ENCODE measurements around the gene B9D1.

Gene B9D1

DNA sequence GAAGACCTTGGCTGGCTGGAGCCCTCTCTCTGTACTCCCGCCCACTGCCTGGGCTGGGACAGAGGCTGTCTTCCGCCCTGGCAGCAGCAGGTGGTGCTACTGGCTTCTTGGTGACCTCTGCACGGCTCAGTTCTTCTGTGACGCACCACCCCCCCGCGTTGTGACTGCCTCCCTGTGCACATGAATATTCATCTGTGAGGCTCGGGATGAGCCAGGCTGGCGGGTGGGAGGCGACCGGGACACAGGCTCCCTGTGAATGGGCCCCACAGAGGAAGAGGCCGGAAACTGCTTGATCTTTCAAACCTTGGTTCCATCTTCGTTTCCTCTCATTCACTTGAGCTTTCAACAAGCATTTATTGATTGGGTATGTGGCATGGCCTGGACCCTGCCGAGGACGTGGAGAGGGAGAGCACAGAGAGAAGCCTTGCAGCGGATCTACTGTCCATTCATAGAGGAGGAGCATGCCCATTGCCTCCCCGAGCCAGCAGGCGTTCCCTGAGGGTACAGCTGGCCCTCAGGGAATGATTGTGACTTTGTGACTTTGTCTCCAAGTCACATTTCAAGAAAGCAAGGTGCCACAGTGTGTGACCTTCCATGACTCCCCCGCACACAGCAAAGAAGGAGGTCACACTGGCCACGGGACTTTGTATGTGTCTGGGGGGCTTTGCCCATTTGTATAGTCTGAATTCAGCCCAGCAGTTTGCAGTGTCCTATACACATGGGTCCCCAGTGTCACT is 45.0 kb downstream of the B9D1 start:
- no peak for DNase-seq

DNA sequence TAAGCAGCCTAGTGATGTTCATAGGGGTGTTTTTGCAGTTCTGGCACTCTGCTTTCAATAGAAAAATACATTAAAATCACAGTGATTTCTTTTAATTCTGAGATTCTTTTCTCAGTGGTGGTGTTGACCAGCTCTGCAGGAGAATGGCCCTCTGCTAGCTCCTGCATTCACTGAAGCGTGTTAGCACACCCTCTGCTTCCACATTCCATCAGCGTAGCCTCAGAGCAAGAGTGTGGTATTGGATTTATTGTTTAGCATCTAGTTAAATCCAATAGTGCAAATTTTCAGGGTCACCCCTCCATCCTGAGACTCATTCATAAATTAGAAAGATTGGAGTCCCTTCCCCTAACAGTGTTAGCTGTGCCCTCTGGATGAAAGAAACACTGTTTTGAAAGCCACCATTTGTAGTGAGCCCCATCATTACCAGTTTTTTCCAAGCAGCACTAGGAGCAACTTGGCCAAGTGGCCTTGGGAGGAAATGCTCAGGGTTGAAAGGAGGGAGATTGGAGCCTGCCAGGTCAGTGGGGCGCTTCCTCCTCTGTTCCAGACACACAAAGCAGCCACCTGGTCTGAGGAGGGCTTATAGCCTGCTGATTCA is 45.7 kb downstream of the B9D1 start:
- no peak for DNase-seq

DNA sequence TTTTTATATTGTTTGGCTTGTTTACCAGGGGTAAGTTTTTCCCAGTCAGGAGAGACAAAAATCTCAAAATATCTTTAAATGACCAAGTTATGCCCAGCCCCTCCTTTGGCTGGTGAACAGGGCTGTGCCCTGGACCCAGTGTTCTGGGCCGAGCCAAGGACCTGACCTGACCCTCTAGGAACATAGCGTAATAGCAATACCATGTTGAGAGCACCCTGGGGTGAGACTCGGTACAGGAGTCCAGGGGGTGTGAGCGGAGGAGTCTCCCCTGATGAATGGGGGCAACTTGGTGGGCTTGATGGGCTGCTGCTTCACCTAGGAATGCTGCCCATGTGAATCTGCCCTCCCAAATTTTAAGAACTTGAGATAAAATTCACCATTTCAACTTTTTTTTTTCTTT is 47.4 kb downstream of the B9D1 start:
- no peak for DNase-seq

DNA sequence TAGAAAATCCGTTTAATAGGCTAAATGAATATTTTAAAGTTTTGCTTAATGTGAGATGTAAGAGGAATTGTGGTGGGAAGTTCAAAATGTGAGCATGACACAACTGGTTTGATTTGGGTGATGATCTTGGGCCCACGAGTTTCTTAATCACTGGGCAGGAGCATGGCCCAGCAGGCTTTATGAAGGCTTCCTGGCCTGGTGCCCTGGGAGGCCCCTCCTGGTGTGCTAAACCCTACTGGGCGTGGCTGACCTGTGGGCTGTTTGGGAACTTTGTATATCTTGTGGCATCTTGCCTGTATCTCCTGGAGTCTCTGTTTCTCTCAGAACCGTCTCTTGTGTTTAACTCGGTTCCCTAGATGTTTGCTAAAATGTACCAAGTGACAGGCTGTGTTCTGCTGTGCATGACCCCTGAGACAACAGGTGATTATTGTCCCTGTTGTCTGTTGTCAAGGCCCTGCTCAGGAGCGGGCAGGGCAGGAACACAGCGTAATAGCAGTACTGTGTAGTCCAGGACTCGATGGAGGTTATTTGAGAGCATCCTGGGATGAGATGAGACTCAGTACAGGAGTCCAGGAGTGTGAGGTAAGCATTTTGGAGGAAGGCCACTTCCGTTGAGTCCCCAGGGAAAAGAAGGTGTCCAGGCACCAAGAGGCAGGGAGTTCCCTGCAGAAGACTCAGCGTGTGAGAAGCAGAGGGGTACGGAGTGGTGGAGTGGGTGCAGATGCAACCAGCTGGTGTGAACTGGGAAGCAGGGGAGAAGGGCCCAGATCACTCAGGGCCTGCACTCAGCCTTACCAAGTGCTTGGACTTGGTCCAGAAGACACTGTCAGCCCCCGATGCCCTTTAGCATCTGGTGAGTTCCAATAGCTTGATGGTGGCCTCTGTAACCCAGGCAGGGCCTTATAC is 48.5 kb downstream of the B9D1 start:
- no peak for DNase-seq

DNA sequence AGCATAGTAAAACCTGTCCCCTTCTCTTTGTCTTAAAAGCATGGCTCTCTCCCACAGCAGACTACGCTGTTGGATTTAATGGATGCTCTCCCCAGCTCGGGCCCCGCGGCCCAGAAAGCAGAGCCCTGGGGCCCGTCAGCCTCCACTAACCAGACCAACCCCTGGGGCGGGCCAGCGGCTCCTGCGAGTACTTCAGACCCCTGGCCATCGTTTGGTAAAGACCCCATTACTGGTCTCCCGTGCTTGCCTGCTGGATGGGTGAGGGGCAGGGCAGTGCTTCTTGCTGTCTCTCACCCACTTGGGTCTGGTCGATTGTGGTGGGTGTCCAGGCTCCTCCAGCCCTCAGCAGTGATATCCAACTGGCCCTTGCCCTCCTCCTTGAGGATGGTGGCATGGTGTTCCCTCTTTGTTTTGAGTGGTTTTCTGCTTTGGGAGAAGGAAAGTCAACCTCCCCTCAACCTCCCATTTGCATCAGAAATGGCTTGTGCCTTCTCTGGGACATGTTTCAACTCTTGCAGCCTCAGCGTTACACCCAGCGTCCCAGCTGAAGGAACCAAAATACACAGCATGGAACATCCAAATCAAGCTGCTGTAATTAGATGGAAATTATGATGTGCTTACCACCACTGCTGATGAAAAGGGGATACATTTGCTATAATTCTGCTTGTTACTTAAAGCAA is 49.3 kb downstream of the B9D1 start:
- no peak for DNase-seq

DNA sequence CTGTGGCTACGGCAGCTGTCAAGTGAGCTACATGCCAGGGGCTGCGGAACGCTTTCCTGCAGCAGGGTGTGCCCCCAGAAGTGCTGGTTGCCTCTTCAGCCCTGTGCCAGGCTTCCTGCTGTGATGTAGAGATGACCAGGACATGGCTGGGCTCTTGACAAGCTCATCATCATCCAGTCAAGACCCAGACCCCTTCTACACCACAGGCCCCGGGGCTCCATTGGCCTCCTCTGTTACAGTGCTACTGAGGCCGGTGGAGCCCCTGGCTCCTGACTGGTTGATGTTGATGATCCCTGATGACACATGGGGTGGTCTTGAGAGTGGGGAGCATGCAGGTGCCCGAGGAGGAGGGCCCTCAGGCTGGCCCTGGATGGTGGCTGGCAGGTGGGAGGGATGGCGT is 50.1 kb downstream of the B9D1 start:
- no peak for DNase-seq

DNA sequence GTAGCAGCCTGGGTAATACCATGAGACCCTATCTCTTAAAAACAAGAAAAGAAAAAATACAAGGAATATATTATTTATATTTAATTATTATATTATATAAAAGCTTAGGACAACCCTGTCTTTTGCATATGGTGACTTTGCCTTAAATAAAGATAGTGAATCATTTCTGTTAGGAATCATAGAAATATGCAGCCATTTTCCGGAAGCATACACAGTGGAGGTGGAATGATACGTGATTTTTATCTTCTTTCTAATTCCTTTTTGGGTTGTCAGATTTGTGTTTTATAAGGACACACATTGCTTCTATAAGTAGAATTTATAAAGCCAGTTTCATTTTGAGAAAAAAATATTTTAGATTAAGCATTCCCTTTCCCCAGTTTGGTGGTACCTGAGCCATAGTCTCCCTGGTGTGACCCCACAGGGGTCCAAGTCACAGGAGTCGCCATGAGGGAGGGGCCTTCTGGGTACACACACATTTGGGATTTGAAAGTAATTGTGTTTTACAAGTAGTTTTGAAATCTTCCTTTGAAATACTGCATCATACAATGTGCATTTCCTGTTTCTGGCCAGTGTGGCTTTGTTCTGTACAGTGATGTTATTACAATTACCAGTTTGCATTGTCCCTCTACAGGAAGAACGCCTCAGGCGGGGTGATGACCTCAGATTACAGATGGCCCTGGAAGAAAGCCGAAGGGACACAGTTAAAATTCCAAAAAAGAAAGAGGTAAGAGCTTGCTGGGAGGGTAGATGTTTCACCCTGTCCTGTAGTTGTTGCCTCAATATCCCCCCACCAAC is 50.9 kb downstream of the B9D1 start:
- no peak for DNase-seq

DNA sequence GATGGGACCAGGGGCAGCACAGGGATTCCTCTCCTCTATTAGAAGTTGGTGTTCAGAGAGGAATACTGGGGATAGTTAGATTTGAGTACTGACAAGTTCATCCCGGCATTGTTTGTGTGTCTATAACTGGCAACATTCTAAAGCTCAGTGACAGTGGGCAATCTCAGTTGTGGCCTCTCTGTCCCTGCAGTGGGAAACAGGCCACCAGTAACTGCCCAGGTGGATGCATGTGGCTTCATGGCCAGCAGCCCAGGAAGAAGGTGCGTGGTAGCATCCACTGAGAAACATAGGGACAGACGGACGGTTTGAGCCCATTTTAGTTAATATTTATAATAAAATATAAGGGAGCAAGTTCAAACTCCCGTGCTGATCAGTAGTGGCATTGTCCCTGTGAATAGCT is 51.5 kb downstream of the B9D1 start:
- DNase-seq: no peak

DNA sequence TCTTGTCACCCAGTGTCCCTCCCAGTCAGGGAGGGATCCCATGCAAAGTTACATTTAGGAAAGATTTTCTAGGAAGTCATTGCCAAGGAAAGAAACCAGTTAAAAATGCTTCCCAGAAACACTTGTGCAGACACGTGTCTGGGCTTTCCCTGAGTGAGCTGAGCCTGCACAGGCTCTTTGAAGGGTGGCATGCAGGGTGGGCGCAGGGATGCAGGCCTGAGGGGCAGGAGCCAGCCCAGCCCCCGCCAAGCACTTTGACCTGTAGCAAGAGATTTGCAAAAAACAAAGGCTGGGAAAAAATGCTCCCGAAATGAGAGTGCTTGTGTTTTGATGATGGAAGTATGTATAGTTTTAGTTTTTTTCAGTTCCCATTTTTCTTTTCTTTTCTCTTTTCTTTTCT is 52.4 kb downstream of the B9D1 start:
- no peak for DNase-seq

DNA sequence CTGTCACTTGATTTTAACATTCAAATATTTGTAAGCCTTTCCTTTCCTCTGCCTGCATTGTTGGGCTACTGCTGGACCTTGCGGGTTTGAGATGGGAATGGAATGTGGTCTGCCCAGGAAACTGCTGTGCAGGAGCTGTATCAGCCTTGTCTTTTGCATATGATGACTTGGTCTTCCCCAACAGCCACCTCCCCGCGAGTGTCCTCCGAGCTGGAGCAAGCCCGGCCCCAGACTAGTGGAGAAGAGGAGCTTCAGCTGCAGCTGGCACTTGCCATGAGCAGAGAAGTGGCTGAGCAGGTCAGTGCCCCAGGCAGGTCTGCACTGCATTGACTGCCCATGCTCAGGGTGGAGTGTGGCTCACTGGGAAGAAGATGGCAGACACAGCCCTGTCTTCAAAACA is 52.8 kb downstream of the B9D1 start:
- DNase-seq: no peak

DNA sequence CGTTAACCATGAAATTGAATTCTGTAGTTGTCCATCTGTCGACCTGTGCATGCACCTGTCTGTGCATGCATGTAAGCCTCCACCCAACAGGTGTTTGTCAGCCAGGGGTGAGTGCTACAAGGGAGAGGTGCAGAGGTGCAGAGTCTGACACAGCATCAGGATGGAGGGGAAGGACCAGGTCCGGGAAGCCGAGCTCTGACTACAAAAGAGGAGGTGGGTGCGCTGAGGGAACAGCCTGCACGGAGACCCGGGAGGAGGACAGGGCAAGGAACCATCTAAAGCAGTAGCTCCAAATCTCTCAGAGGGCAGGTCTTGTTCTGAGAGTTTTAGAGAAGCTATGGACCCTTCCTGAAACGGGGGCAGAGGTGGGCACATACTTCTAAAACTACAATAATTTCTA is 54.1 kb downstream of the B9D1 start:
- no peak for DNase-seq

DNA sequence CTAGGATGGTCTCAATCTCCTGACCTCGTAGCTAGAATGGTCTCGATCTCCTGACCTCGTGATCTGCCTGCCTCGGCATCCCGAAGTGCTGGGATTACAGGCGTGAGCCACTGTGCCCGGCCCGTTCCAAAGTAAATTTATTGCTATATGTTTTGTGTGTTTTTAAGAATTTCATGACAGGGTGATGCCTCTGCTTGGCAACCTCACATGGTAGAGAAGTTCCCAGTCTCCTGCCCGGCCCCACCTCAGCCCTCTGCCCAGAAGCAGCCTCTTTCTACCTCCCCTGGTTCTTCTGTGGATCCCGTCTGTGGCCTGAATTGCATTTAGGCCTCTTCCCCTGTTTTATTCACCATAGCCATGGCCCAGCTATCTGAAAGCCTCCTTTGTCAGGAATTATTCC is 55.0 kb downstream of the B9D1 start:
- DNase-seq: no peak

DNA sequence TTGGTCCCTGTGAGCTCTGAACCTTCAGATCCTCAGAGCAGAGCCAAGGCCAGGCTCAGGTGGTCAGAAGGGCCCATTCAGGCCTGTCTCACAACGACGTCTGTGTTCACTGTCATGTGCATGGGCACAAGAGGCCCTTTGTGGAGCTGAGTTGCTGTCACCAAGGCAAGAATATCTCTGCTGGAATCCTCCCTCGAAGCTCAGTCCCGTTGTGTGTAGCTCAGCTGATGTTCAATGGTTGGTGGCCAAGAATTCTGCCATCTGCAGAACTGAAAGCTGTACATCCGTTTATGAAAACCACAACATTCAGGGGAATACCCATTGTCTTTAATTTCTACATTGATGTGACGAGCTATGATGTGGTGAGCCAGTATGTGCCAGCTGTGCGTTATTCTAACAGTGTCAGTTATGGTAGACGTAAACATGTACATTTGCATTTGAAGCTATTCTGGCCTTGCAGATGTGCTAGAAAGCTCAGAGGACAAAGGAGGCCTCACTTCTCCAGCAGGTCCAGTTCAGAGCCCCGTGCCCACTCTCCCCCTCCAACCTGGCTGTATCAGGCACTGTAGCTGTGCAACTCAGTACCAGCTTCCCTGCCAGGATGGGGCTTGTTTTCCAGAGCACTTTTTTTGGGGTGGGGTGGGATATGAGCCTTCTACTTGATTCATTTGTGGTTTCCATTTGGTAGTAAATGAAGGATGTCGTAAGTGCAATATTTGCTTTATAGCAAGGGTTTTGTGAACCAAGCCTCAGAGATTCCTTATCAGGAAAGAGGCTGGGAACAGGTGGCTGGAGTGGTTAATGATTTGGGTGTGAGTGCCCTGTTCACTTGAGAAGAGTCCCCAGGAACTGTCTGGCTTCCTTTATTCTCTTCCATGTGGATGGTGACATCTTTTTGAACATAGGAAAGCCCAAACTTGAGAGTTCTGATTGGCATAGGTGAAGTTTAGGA is 56.1 kb downstream of the B9D1 start:
- DNase-seq: no peak

DNA sequence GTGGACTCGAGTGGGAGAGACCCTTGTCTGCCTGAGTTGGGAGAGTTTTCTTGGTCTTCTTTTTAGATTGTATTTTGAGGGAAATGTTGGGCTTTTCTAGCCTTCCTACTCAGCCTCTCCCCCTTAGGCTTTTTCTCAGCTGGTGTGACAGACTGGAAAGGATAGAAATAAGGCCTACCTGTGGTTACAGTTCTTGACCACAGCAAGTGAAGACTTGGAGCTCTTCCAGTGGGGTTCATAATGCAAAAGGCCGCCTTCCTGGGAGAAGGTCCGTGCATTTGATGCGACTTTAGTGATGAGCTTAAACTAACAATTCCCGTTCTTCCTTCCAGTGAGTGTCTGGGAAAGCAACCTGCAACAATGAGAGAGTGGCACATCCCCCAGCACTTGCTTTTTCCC is 56.8 kb downstream of the B9D1 start:
- DNase-seq: no peak

DNA sequence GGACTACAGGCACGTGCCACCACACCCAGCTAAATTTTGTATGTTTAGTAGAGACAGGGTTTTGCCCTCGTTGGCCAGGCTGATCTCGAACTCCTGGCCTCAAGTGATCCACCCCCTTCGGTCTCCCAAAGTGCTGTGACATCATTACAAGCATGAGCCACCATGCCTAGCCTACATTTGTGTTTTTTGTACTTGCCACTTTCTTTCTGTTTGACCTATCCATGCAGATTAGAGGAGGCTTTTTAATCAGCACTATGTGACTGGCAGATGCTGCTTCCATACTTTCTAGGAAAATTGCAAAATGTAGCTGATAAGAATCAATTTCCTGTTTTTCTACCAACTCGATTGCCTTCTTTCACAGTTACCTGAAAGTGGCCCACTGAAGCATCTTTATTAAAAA is 57.3 kb downstream of the B9D1 start:
- no peak for DNase-seq

DNA sequence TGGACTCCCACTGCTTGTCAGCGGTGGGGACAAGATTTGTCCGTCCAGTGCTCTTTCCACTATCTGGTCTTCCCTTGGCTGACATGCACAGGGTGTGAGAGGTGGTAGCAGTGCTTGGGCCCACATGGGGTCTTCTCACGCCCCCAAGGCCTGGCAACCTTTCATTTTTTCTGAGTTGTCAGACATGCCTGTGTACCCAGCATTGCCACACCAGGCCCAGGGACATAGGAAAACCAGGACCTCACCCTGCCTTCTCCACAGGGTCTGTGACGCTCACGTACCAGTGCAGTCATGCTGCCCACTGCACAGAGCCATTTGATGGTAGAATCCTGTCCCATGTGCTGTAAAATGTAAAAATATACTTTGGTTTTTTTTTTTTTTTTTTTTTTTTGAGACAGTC is 57.8 kb downstream of the B9D1 start:
- no peak for DNase-seq

DNA sequence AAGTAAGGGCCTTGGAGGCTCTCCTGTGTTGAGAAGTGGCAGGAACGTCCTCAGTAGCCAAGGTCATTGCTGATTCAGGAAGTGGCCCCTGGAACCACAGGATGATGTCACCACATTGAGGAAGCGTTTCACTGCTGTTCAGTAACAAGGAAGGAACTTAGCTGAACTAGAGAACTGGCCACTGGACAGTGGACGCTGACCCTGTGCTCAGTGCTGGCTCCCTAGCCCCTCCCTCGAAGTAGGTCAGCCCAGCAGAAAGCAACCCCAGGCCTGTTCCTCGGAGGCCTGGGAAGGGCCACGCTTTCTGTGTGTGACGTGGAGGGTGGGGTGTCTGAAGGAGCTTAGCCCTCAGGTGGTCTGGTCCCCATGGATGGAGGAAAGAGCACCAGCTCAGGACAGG is 58.3 kb downstream of the B9D1 start:
- DNase-seq: no peak

DNA sequence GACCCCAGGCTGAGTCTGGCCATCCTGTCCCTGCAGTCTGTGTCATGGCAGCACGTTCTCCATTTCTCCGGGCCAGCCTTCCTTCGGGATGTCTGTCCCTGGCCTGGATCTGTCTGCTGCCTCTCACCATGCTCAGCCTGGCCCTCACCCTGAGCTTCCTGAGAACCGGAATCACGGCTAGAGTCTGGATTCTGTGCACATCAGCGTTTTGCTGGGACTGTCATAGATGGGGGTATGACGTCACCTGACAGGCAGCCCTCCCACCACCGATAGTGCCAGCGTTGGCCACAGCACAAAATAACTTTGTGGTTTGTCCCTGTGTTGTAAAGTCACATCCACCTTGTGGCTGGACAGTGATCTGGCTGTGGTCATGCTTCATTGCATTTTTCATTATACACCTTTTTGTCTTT is 59.2 kb downstream of the B9D1 start:
- no peak for DNase-seq

DNA sequence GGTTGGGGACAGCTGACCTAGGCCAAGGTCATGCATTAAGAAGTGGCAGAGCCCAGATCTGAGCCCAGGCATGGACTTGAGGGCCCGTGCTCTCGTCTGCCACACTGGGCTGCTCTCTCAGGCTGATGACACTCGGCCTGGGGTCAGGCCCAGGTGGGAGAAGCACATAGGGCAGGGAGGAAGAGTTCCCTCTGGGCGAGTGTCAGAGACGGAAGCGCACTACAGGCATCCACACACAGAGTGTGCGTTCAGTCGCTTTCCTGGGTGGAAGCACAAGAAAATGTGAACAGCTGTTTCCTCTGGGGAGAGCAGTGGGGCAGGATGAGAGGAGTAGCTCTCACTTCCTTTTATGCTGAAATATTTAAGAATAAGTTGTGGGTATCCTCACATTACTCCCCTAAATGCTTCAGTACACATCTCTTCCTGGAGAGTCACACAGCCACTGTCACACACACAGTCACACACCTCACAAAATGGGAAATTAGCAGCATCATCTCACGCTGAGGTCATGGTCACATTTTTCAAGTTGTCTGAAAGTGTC is 59.7 kb downstream of the B9D1 start:
- no peak for DNase-seq

DNA sequence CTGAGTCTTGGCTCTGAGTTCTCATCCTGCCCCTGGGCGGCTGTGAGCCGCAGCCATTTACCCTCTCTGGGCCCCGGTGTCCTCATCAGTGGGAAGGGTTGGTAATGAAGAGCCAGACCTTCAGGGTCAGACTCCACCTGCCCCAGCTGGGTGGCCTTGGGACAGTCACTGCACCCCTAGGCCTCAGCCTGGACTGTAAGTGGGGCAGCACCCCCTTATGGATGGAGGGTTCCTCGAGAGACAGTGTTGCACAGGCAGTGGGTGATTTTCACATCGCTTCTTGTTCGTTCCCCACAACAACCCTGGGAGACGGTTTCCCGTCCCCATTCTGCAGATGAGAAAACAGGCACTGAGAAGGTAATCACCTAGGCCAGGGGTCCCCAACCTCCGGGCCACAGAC is 60.5 kb downstream of the B9D1 start:
- no peak for DNase-seq
